DND-41 (cell line): ENCODE results near the gene WIF1.

Experiments
- ATAC-seq: fragments of 200-7000 bp; cut with Tn5 transposase; 3 replicates; pipeline ENCODE4 v1.9.1; 2021; ENCODE audit warnings: low read depth; ENCODE audit not compliant: insufficient read depth
- DNase-seq: peaks from one replicate; pipeline ENCODE4 v3.0.0-alpha.2; 2020
- H2AFZ ChIP-seq: 2 replicates; pipeline ENCODE4 v1.6.0; 2012; ENCODE audit warnings: low read depth, low read length
- H3K27ac ChIP-seq: 2 replicates; pipeline ENCODE4 v1.5.1; 2012; ENCODE audit warnings: low read length, inconsistent platforms
- H3K27me3 ChIP-seq: fragments of 200-600 bp; sonication (generic); 2 replicates; pipeline ENCODE4 v1.6.0; 2012; ENCODE audit warnings: low read length, mild to moderate bottlenecking, inconsistent platforms; ENCODE audit not compliant: insufficient read depth, poor library complexity
- H3K36me3 ChIP-seq: 2 replicates; pipeline ENCODE4 v1.5.1; 2012; ENCODE audit warnings: low read length, inconsistent platforms; ENCODE audit not compliant: insufficient read depth
- H3K4me1 ChIP-seq: 2 replicates; pipeline ENCODE4 v1.5.1; 2012; ENCODE audit warnings: mild to moderate bottlenecking, low read length; ENCODE audit not compliant: insufficient read depth
- H3K4me2 ChIP-seq: 2 replicates; pipeline ENCODE4 v1.6.0; 2012; ENCODE audit warnings: mild to moderate bottlenecking, moderate library complexity, low read length, inconsistent platforms; ENCODE audit not compliant: insufficient read depth
- H3K4me3 ChIP-seq, 2 experiments: fragments of 200-600 bp in 1 of 2; shearing (Covaris generic) in 1 of 2; 2 replicates each; pipeline ENCODE4 v1.5.1; 2012 to 2016; ENCODE audit warnings: inconsistent platforms in 2 of 2, low read length in 2 of 2, mild to moderate bottlenecking in 2 of 2, low read depth in 1 of 2, moderate library complexity in 1 of 2
- H3K79me2 ChIP-seq: 2 replicates; pipeline ENCODE4 v1.6.0; 2012; ENCODE audit warnings: low read length, inconsistent platforms; ENCODE audit not compliant: insufficient read depth
- H3K9ac ChIP-seq: 2 replicates; pipeline ENCODE4 v1.6.0; 2012; ENCODE audit warnings: low read depth, mild to moderate bottlenecking, inconsistent platforms, low read length, moderate library complexity
- H3K9me3 ChIP-seq: 2 replicates; pipeline ENCODE4 v1.5.1; 2012; ENCODE audit warnings: low read length, moderate library complexity, mild to moderate bottlenecking, inconsistent platforms; ENCODE audit not compliant: insufficient read depth, severe bottlenecking
- H4K20me1 ChIP-seq: 2 replicates; pipeline ENCODE4 v1.6.0; 2012; ENCODE audit warnings: low read length; ENCODE audit not compliant: insufficient read depth
- EZH2 ChIP-seq: IDR thresholded peaks from 3 replicates; pipeline ENCODE4 v1.6.1; 2012; ENCODE audit warnings: borderline replicate concordance, low read depth, mild to moderate bottlenecking, moderate library complexity, low read length, inconsistent platforms; ENCODE audit not compliant: severe bottlenecking
- TF ChIP-seq, protein P1 (sequence below): IDR thresholded peaks from 2 replicates; pipeline ENCODE4 v1.5.1; 2012; ENCODE audit warnings: borderline replicate concordance, low read length, moderate library complexity, mild to moderate bottlenecking; ENCODE audit not compliant: poor library complexity, severe bottlenecking; ENCODE audit errors: extremely low read depth

Gene WIF1

DNA sequence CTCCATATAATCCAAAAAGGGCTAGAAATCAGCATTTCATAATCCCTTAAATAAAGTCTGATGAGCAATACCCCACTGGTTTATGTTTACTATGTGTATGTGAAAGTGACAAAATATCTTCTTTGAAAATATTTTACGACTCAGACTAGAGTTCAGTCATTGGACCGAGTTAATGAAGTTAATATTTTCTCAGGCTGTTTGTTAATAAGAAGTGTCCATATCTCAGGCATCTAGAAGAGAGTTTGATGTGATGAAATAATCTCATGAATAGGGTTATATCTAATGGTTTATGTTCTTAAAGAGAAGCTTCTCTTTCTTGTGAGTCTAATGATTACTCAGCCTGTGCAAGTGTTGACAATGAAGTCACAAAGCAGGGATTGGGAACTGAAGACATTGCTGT is 51.8 kb downstream of the WIF1 start:
- no peak for ATAC-seq
- Histone ChIP-seq H3K27ac (no peak overlapping the region), H3K9ac (no peak overlapping the region), H3K36me3 (no peaks in the 10 kb centered on the region), H3K4me1 (no peaks in the 10 kb centered on the region), H3K79me2 (no peaks in the 10 kb centered on the region), H3K4me2 (no peak overlapping the region), H3K27me3 (peaks cover 9% of the 10 kb centered on the region), H3K9me3 (no peaks in the 10 kb centered on the region), H3K4me3 (no peak overlapping the region), H4K20me1 (no peaks in the 10 kb centered on the region), H2AFZ (no peak overlapping the region)
- TF ChIP-seq EZH2 = no peak
- TF ChIP-seq, protein P1, sequence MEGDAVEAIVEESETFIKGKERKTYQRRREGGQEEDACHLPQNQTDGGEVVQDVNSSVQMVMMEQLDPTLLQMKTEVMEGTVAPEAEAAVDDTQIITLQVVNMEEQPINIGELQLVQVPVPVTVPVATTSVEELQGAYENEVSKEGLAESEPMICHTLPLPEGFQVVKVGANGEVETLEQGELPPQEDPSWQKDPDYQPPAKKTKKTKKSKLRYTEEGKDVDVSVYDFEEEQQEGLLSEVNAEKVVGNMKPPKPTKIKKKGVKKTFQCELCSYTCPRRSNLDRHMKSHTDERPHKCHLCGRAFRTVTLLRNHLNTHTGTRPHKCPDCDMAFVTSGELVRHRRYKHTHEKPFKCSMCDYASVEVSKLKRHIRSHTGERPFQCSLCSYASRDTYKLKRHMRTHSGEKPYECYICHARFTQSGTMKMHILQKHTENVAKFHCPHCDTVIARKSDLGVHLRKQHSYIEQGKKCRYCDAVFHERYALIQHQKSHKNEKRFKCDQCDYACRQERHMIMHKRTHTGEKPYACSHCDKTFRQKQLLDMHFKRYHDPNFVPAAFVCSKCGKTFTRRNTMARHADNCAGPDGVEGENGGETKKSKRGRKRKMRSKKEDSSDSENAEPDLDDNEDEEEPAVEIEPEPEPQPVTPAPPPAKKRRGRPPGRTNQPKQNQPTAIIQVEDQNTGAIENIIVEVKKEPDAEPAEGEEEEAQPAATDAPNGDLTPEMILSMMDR = no peak
- no peak for DNase-seq

DNA sequence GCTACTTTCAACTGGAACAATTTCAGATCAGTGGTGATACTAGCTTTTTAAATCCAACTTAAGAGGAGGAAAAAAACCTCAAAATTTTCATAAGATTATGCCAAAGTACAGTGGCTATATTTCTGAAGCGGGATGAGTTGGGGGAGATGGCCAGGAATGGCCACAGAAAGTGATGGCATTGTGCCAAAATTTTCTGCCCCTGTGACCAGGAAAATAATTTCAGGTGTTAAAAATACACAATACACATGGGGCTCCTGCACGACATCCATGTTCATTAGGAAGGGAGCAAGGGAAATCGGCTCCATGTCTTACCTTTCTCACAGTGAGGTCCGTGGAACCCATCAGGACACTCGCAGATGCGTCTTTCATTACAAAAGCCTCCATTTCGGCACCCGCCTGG is 53.7 kb downstream of the WIF1 start:
- DNase-seq = no peak
- Histone ChIP-seq H3K4me3 (no peak overlapping the region), H3K27me3 (peaks cover 8% of the 10 kb centered on the region), H3K36me3 (no peaks in the 10 kb centered on the region), H3K4me2 (no peak overlapping the region), H3K4me1 (no peaks in the 10 kb centered on the region), H3K27ac (no peak overlapping the region), H4K20me1 (no peaks in the 10 kb centered on the region), H3K79me2 (no peaks in the 10 kb centered on the region), H2AFZ (no peak overlapping the region), H3K9me3 (no peaks in the 10 kb centered on the region), H3K9ac (no peak overlapping the region)
- TF ChIP-seq, protein P1 = no peak
- no peak for TF ChIP-seq EZH2
- ATAC-seq = no peak

DNA sequence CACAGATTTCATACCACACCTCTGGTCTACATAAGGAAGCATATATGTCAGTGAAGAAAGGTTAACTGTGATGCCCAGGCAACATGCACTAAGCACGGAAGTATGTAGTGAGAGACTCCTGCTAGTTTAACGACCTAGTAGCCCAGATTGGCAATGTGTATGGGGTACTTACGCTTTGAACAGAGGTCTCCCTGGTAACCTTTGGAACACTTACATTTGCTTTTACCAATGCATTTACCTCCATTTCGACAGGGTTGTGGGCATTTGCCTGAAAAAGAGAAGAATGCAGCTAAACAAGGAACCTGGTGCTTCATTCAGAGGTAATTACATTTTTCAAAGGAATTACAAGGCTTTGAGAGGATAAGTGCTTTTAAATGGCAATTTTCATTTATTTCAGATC is 65.2 kb downstream of the WIF1 start:
- Histone ChIP-seq H3K36me3 (no peaks in the 10 kb centered on the region), H2AFZ (no peak overlapping the region), H3K9me3 (no peaks in the 10 kb centered on the region), H4K20me1 (no peaks in the 10 kb centered on the region), H3K27me3 (peaks cover 2% of the 10 kb centered on the region), H3K9ac (no peak overlapping the region), H3K79me2 (no peaks in the 10 kb centered on the region), H3K4me3 (no peak overlapping the region), H3K4me2 (no peak overlapping the region), H3K27ac (no peak overlapping the region), H3K4me1 (no peaks in the 10 kb centered on the region)
- no peak for ATAC-seq
- DNase-seq = no peak
- TF ChIP-seq EZH2 = no peak
- TF ChIP-seq, protein P1 = no peak

DNA sequence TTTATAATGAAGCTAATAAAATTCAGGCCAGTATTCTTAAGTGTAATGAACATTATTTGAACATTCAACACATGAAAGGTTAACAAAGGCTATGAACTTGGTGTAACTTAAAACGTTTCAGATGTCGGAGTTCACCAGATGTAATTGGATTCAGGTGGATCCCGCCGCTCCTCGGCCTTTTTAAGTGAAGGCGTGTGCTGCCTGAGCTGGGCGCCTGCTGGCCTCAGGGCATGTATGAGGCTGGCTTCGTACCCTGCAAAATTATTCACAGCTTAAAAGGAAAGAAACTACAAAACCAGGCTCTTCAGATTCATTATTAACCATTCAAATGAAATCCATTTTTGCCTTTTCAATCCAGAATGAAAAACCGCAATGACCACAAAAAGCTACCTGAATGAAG is 69.9 kb downstream of the WIF1 start:
- H3K27me3 ChIP-seq = peaks cover 5% of the 10 kb centered on the region
- H3K4me3 ChIP-seq = no peak overlapping the region
- no peaks in the 10 kb centered on the region for H3K9me3 ChIP-seq
- H3K79me2 ChIP-seq = no peaks in the 10 kb centered on the region
- no peak overlapping the region for H3K27ac ChIP-seq
- ATAC-seq = no peak
- H2AFZ ChIP-seq = no peak overlapping the region
- no peak overlapping the region for H3K4me2 ChIP-seq
- H4K20me1 ChIP-seq = no peaks in the 10 kb centered on the region
- TF ChIP-seq EZH2 = no peak
- TF ChIP-seq, protein P1 = no peak
- DNase-seq = no peak
- H3K9ac ChIP-seq = no peak overlapping the region
- H3K4me1 ChIP-seq = no peaks in the 10 kb centered on the region
- H3K36me3 ChIP-seq = no peaks in the 10 kb centered on the region
